HEK293 (cell line): ENCODE measurements around the gene GPR132.

Experiments used
- AEBP2 ChIP-seq: fragments of 450-650 bp; formaldehyde crosslinking; IDR thresholded peaks from 2 replicates; pipeline ENCODE4 v1.5.1; 2016; ENCODE audit warnings: missing biosample characterization, missing genetic modification characterization, borderline replicate concordance
- BCL11A ChIP-seq: fragments of 450-650 bp; formaldehyde crosslinking; IDR thresholded peaks from 2 replicates; pipeline ENCODE4 v1.5.1; 2016; ENCODE audit warnings: low read depth, missing biosample characterization, missing genetic modification characterization
- HIC1 ChIP-seq: fragments of 450-650 bp; formaldehyde crosslinking; IDR thresholded peaks from 2 replicates; pipeline ENCODE4 v1.5.1; 2016; ENCODE audit warnings: missing biosample characterization, missing genetic modification characterization
- HOXA7 ChIP-seq: sonication (generic); formaldehyde crosslinking; IDR thresholded peaks from 2 replicates; pipeline ENCODE4 v1.8.1; 2022; ENCODE audit warnings: missing genetic modification reagents, borderline replicate concordance
- HOXD13 ChIP-seq: sonication (generic); formaldehyde crosslinking; IDR thresholded peaks from 2 replicates; pipeline ENCODE4 v1.8.0; 2022; ENCODE audit warnings: missing genetic modification reagents, borderline replicate concordance
- KLF16 ChIP-seq: fragments of 450-650 bp; formaldehyde crosslinking; IDR thresholded peaks from 2 replicates; pipeline ENCODE4 v1.5.1; 2017; ENCODE audit warnings: missing biosample characterization, missing genetic modification characterization
- KLF17 ChIP-seq: fragments of 450-650 bp; formaldehyde crosslinking; IDR thresholded peaks from 2 replicates; pipeline ENCODE4 v1.5.1; 2016; ENCODE audit warnings: missing biosample characterization, missing genetic modification characterization
- PRDM4 ChIP-seq: fragments of 450-650 bp; formaldehyde crosslinking; IDR thresholded peaks from 2 replicates; pipeline ENCODE4 v1.5.1; 2017; ENCODE audit warnings: missing biosample characterization, missing genetic modification characterization
- SCRT2 ChIP-seq: fragments of 450-650 bp; formaldehyde crosslinking; IDR thresholded peaks from 2 replicates; pipeline ENCODE4 v1.5.1; 2016; ENCODE audit warnings: missing biosample characterization, missing genetic modification characterization
- YY1 ChIP-seq: fragments of 450-650 bp; formaldehyde crosslinking; IDR thresholded peaks from 2 replicates; pipeline ENCODE4 v1.5.1; 2018; ENCODE audit warnings: missing biosample characterization, missing genetic modification characterization
- ZBTB17 ChIP-seq: fragments of 450-650 bp; formaldehyde crosslinking; IDR thresholded peaks from 2 replicates; pipeline ENCODE4 v1.5.1; 2016; ENCODE audit warnings: missing biosample characterization, missing genetic modification characterization
- ZBTB49 ChIP-seq: fragments of 450-650 bp; formaldehyde crosslinking; IDR thresholded peaks from 2 replicates; pipeline ENCODE4 v1.5.1; 2016; ENCODE audit warnings: missing biosample characterization, missing genetic modification characterization, low read depth
- ZFP3 ChIP-seq: fragments of 450-650 bp; formaldehyde crosslinking; IDR thresholded peaks from 2 replicates; pipeline ENCODE4 v1.5.1; 2016; ENCODE audit warnings: low read depth, missing biosample characterization, missing genetic modification characterization
- ZNF148 ChIP-seq: fragments of 450-650 bp; formaldehyde crosslinking; IDR thresholded peaks from 2 replicates; pipeline ENCODE4 v1.5.0; 2017; ENCODE audit warnings: missing biosample characterization, missing genetic modification characterization, borderline replicate concordance
- ZNF37A ChIP-seq: fragments of 450-650 bp; IDR thresholded peaks from 2 replicates; pipeline ENCODE4 v1.5.1; 2018; ENCODE audit warnings: missing biosample characterization, missing genetic modification characterization
- ZNF548 ChIP-seq: fragments of 450-650 bp; formaldehyde crosslinking; IDR thresholded peaks from 2 replicates; pipeline ENCODE4 v1.5.1; 2016; ENCODE audit warnings: missing biosample characterization, missing genetic modification characterization
- ZNF555 ChIP-seq: fragments of 450-650 bp; formaldehyde crosslinking; conservative IDR thresholded peaks from 2 replicates; pipeline ENCODE4 v1.5.1; 2017; ENCODE audit warnings: missing biosample characterization, mild to moderate bottlenecking, missing genetic modification characterization, inconsistent platforms
- ZNF596 ChIP-seq: fragments of 450-650 bp; IDR thresholded peaks from 2 replicates; pipeline ENCODE4 v1.5.0; 2018; ENCODE audit warnings: missing biosample characterization, mild to moderate bottlenecking, missing genetic modification characterization, moderate library complexity
- ZNF621 ChIP-seq: fragments of 450-650 bp; formaldehyde crosslinking; IDR thresholded peaks from 2 replicates; pipeline ENCODE4 v1.5.1; 2017; ENCODE audit warnings: missing biosample characterization, missing genetic modification characterization
- ZNF623 ChIP-seq: fragments of 450-650 bp; formaldehyde crosslinking; IDR thresholded peaks from 2 replicates; pipeline ENCODE4 v1.5.1; 2016; ENCODE audit warnings: missing biosample characterization, missing genetic modification characterization
- ZNF639 ChIP-seq: fragments of 450-650 bp; formaldehyde crosslinking; IDR thresholded peaks from 2 replicates; pipeline ENCODE4 v1.5.1; 2016; ENCODE audit warnings: missing biosample characterization, missing genetic modification characterization
- ZNF704 ChIP-seq: fragments of 450-650 bp; formaldehyde crosslinking; IDR thresholded peaks from 2 replicates; pipeline ENCODE4 v1.5.1; 2016; ENCODE audit warnings: missing biosample characterization, missing genetic modification characterization

The GPR132 gene

GRCh38 chr14:105093038-105093430 is 27.8 kb upstream of the GPR132 start (continued):
- no peak for TF ChIP-seq HIC1 (tag by site-specific recombination)
- TF ChIP-seq HOXA7: no peak
- no peak for TF ChIP-seq SCRT2 (tag by site-specific recombination)
- 0 out of 2 replicates have a peak, but pooled peaks have one; percentile 11 for TF ChIP-seq YY1 (tag by site-specific recombination)
- no peak for TF ChIP-seq ZNF148 (tag by site-specific recombination)
- no peak for TF ChIP-seq KLF17
- TF ChIP-seq HOXD13 (CRISPR knock-in tag): no peak
- TF ChIP-seq ZNF548 (tag by site-specific recombination): no peak
- no peak for TF ChIP-seq ZNF704 (tag by site-specific recombination)
- TF ChIP-seq ZFP3 (tag by site-specific recombination): no peak
- no peak for TF ChIP-seq ZNF639 (tag by site-specific recombination)
- no peak for TF ChIP-seq ZNF596 (tag by site-specific recombination)
- TF ChIP-seq ZBTB17 (tag by site-specific recombination): no peak
- no peak for TF ChIP-seq BCL11A
- TF ChIP-seq ZNF555: no peak
- TF ChIP-seq ZBTB49: no peak
- TF ChIP-seq PRDM4 (tag by site-specific recombination): no peak
- no peak for TF ChIP-seq AEBP2 (tag by site-specific recombination)
- TF ChIP-seq ZNF621: no peak
- TF ChIP-seq KLF16 (tag by site-specific recombination): peak; percentile 20; the same call in 1 of the 2 replicates
- TF ChIP-seq ZNF37A (tag by site-specific recombination): no peak
- TF ChIP-seq ZNF623 (tag by site-specific recombination): no peak
